ENCODE data around the gene BLTP2.

The BLTP2 gene

DNA sequence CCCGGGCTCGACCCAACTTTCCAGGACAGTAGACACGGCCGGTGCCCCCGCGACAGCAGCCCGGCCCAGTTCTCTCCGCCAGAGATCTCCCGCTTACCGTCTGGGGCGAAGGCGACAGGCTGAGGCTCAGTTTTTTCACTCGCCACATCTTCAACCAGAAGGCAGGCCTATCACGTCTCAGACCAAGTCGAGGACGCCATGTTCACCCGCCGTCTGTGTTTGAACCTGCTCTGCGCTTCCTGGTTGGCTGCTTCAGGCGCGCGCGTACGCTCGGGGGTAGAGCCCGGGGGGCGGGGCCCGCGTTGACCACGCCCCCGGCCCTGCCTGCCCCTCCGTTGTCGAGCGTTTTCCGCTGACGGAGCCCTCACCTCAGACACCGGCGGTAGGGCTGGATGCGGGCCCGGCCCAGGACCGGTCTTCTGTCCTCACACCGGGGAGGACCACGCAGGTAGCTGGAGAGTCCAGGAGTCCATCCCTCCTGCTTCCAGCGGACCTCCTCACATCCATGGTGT, 46.1 kb downstream of the BLTP2 start, which contains the start of gene SPAG5:
Gene SPAG5, minus strand, starts transcription at position 227 of the 512 bp plus-strand sequence. Its CDS starts 79 bp downstream, at position 148.
- peak; percentile 100 for DNase-seq (ENCODE audit: low spot score)

DNA sequence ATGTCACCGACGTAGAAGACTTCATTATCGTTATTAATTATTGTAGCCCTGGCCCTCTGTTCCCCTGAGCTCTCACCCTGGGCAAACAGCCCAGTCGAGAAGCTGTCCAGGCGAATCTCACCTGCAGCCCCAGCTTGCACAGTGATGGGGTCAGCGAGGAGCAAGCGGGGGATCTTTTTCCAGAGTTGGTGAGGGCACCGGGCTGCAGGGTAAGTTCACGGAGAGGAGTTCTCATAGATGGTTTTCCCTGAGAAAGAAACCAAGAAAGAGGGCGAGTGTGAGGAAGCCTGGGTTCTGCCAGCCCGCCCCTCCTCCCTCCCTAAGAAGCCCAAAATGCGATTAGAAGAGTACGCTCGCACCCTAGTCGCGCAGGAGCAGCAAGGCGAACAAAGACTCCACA, 46.6 kb downstream of the BLTP2 start:
- DNase-seq (ENCODE audit: low spot score): peak; percentile 34

DNA sequence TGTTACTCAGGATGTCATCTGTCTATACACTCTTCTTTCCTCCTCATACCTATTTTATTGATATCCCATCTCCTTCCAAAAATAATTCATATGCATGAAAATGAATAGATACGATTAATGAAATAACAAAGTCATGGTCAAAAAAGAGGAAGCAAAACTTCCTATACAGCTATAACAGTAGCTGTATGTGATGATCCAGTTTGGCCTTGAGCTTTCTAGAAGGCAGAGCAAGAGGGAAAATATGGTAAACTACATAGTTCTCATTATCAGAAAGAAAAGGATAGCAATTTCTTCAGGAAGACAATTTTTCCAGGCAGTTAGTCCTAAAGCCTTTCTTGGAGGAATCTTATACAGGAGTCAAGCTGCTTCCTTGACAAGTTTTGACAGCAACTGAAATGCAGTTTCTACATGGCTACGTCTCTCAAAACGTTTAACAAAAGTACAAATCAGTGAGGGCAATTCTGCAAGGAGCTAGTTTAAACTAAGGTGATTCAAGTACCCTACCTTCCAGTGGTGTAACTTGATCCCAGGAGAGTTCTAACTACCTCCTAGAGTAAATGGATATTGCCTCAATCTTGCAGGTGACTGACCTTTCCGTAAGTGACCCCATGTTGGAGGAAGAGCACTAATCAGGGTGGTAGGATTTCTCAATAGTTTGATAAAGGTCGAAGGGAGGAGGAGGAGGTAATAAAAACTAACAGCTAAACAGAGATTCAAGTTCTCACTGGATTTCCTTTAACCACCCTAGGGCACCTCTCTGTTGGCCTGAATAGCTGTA, 47.2 kb downstream of the BLTP2 start:
- no peak for DNase-seq (ENCODE audit: low spot score)

Measured in AG20443 (cell line).